Measurements from ENCODE around the gene ACY1.

DNA sequence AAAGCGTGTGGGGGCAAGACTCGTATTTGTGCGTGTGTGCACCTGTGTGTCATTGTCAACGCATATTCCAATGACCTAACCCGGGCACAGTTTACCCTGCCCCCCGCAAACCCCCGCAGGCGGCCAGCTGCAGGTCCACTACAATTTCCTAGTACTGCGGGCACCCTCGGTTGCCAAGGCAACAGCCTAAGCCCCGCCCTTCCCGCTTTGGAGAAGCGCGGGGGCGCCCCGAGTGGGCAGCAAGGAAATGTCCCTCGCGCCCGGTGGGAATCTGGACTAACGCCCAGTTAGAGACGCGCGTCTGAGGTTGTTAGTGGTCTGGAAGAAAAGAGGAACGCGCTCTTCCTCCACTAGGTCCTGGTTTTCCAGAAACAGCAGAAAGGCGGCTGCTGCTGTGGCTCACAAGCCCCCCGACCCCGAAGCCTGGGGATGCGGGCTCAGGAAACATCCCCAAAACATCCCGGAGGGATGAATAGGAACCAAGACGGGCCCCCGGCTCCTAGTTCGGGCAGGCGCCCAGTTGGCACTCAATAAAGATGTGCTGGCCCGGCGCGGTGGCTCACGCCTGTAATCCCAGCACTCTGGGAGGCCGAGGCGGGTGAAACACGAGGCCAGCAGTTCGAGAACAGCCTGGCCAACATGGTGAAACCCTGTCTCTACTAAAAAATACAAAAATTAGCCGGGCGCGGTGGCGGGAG lies 7.3 kb upstream of the ACY1 start:
- TF ChIP-seq ZXDB (tag by site-specific recombination; IDR thresholded peaks at IDR 0.05) (no peak), ZNF16 (tag by site-specific recombination; IDR thresholded peaks at IDR 0.05; ENCODE audit: low read depth) (no peak), ZNF354C (tag by site-specific recombination; IDR thresholded peaks at IDR 0.05; ENCODE audit: borderline replicate concordance, low read depth) (no peak), ZNF2 (tag by site-specific recombination; IDR thresholded peaks at IDR 0.05) (no peak), ZNF501 (tag by site-specific recombination; IDR thresholded peaks at IDR 0.05) (no peak), CTCF (tag by site-specific recombination; IDR thresholded peaks at IDR 0.05) (no peak), ZNF626 (tag by site-specific recombination; IDR thresholded peaks at IDR 0.05) (no peak), YY1 (tag by site-specific recombination; IDR thresholded peaks at IDR 0.05) (no peak)
- TF ChIP-seq, protein P1, sequence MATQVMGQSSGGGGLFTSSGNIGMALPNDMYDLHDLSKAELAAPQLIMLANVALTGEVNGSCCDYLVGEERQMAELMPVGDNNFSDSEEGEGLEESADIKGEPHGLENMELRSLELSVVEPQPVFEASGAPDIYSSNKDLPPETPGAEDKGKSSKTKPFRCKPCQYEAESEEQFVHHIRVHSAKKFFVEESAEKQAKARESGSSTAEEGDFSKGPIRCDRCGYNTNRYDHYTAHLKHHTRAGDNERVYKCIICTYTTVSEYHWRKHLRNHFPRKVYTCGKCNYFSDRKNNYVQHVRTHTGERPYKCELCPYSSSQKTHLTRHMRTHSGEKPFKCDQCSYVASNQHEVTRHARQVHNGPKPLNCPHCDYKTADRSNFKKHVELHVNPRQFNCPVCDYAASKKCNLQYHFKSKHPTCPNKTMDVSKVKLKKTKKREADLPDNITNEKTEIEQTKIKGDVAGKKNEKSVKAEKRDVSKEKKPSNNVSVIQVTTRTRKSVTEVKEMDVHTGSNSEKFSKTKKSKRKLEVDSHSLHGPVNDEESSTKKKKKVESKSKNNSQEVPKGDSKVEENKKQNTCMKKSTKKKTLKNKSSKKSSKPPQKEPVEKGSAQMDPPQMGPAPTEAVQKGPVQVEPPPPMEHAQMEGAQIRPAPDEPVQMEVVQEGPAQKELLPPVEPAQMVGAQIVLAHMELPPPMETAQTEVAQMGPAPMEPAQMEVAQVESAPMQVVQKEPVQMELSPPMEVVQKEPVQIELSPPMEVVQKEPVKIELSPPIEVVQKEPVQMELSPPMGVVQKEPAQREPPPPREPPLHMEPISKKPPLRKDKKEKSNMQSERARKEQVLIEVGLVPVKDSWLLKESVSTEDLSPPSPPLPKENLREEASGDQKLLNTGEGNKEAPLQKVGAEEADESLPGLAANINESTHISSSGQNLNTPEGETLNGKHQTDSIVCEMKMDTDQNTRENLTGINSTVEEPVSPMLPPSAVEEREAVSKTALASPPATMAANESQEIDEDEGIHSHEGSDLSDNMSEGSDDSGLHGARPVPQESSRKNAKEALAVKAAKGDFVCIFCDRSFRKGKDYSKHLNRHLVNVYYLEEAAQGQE (tag by site-specific recombination; IDR thresholded peaks at IDR 0.05) = no peak
- TF ChIP-seq, protein P2, sequence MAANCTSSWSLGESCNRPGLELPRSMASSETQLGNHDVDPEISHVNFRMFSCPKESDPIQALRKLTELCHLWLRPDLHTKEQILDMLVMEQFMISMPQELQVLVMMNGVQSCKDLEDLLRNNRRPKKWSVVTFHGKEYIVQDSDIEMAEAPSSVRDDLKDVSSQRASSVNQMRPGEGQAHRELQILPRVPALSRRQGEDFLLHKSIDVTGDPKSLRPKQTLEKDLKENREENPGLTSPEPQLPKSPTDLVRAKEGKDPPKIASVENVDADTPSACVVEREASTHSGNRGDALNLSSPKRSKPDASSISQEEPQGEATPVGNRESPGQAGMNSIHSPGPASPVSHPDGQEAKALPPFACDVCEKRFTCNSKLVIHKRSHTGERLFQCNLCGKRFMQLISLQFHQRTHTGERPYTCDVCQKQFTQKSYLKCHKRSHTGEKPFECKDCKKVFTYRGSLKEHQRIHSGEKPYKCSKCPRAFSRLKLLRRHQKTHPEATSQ (tag by site-specific recombination; IDR thresholded peaks at IDR 0.05) = no peak
- TF ChIP-seq, protein P3, sequence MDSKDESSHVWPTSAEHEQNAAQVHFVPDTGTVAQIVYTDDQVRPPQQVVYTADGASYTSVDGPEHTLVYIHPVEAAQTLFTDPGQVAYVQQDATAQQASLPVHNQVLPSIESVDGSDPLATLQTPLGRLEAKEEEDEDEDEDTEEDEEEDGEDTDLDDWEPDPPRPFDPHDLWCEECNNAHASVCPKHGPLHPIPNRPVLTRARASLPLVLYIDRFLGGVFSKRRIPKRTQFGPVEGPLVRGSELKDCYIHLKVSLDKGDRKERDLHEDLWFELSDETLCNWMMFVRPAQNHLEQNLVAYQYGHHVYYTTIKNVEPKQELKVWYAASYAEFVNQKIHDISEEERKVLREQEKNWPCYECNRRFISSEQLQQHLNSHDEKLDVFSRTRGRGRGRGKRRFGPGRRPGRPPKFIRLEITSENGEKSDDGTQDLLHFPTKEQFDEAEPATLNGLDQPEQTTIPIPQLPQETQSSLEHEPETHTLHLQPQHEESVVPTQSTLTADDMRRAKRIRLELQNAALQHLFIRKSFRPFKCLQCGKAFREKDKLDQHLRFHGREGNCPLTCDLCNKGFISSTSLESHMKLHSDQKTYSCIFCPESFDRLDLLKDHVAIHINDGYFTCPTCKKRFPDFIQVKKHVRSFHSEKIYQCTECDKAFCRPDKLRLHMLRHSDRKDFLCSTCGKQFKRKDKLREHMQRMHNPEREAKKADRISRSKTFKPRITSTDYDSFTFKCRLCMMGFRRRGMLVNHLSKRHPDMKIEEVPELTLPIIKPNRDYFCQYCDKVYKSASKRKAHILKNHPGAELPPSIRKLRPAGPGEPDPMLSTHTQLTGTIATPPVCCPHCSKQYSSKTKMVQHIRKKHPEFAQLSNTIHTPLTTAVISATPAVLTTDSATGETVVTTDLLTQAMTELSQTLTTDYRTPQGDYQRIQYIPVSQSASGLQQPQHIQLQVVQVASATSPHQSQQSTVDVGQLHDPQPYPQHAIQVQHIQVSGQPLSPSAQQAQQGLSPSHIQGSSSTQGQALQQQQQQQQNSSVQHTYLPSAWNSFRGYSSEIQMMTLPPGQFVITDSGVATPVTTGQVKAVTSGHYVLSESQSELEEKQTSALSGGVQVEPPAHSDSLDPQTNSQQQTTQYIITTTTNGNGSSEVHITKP (tag by site-specific recombination; IDR thresholded peaks at IDR 0.05) = no peak
- TF ChIP-seq, protein P4, sequence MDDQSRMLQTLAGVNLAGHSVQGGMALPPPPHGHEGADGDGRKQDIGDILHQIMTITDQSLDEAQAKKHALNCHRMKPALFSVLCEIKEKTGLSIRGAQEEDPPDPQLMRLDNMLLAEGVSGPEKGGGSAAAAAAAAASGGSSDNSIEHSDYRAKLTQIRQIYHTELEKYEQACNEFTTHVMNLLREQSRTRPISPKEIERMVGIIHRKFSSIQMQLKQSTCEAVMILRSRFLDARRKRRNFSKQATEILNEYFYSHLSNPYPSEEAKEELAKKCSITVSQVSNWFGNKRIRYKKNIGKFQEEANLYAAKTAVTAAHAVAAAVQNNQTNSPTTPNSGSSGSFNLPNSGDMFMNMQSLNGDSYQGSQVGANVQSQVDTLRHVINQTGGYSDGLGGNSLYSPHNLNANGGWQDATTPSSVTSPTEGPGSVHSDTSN (CRISPR knock-in tag; IDR thresholded peaks at IDR 0.05) = no peak

All from HEK293 (cell line).